Activated CD4-positive, CD25-positive, alpha-beta regulatory T cell (primary cell): ENCODE results near the gene TMEM263.

ENCODE experiments used
- DNase-seq, 4 experiments: peaks; one replicate each; lab custom pipeline; 2025; lab: John Stamatoyannopoulos, UW

Gene TMEM263

DNA sequence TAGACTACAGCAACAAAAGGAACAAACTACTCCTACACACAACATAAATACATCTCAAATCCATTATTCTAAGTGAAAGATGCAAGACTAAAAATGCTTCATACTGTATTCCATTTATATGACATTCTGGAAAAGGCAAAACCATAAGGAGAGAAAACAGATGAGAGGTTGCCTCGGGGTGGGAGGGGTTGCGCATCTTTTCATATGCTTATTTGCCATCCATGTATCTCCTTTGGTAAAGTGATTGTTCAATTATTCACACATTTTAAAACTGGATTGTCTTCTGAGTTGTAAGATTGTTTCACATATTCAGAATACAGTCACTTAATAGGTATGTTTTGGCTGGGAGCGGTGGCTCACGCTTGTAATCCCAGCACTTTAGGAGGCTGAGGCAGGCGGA lies 5.1 kb upstream of the TMEM263 start:
- DNase-seq, result no peak

DNA sequence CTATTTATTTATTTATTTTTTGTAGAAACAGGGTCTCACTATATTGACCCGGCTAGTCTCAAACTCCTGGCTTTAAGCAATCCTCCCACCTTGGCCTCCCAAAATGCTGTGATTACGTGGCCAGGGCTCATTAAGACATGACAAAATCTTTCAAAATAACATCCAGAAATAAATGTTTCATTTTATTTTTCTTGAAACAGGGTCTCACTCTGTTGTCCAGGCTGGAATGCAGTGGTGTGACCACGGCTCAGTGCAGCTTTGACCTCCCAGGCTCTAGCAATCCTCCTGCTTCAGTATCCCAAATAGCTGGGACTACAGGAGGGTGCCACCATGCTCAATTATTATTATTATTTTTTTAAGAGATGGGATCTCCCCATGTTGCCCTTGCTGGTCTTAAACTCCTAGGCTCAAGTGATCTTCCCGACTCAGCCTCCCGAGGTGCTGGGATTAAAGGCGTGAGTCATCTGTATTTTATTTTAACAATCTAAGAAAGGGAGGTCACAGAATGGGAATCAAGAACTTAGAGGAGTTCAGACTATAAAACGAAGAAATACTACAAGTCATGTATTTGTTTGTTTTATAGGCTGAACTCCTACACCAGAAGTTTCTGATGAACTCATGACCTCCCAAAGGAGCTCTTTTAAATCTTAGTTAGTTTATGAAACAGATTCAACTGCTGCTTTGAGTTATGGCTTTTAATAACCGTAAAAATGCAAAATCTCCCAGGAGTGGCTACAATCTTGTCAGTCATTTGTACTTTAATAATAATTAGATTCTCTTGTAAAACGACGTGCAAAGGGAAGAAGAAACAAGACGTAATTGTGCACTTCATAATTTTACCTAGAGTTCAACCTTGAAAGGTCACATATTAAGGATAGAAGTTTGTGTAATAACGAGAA lies 2.1 kb upstream of the TMEM263 start:
- no peak for DNase-seq

DNA sequence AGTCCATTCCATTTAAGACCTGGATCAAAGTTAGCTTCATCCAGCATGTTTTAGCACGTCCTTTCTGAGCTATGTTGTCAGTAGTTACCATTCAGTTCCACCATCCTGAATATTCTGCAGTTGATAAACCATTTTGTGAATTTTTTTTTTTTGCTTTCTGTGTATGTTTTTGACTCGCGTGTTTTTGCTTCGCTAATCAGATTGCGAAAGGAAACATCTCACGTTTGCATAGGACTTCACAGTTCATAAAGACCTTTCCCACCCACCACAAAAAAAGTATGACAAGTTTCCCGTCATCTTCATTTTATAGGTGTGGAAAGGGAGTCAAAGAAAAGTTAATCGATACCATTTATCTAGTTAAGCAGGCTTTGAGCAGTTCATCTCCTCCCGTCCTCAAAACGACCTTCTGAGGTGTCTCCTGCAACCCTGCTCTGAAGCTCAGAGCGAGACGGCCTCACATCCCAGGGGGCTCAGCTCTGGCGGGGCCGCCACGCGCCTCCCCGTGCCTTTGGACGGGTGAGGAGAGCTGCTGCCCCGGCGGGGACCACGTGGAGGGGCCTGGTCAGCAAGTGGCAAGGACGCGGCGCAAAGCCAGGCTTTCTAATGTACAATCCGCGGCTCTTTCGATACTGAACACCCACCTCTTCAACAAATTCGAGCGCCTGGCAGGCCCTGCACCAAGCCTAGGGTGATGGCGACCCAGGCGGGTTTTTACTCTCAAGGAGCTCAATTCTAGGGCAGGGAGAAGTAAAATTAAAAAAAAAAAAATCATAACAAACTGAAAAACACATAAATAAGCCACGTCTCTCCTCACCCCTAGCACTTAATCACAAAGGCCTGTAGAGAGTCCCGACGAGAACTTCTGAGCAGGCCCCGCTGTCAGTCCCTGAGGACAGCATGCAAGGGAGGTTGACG lies 988 bp upstream of the TMEM263 start:
- peak in 2 of 4 experiments; percentile 20 to 44 for DNase-seq

DNA sequence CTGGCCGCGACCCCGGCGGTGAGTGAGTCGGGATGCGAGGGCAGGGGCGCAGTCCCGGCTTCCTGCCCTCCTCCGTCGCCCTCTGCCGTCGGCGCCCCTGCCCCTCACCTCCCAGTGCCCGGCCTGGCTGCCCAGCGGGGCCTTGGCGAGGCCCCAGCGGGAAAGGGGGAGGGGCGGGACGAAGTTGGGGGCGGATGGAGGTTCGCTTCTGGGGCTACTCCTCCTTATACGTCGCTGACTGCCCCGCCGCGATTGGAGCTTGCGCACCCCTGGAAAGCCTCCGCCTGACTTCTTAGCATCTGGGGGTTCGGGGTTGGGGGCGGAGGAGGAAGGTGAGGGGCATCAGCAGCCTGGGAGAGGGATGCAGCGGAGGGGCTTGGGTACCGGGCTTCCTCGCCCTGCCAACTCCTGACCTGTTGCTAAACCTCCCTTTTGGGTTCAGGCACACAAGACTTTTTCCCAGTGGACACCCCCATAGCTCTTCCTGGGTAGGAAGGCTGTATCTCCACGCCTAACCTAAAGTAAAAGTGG lies 406 bp downstream of the TMEM263 start:
- DNase-seq, result peak; percentile 27 to 45 (median 30)

DNA sequence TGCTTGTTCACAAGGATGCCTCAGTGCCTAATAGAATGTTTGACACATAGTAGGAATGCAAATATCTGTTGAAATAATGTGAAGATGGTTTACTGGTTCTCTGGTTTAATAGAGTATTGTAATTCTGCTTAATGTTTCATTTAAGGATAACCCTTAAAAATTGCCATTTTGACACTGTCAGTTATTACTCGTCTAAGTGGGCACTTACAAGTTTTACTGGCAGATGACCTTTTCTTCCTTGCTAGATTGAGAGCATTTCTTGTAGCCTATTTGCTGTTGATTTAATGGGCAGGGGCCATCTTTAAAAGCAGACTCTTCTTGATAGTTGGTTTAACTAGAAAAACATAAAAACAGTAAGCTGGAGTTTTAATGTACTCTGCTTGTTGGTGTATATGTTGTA lies 1.9 kb downstream of the TMEM263 start:
- no peak for DNase-seq

DNA sequence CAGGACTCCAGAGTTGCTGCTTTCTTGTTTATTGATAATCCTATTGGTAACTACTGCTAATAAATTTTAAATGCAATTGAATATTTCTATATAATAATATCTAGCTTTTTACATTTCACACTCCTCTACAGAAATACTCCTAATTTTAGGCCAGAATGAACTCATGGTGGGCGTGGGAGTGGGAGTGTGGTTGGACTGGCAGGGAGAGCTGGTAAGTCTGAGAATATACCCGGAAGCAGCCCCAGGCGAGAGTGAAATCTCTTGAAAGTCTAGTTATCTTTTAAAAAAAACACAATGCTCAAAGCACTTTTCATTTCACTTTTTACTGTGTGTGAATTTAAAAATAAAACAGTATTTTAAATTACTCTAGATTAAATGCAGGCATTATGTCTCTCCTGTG lies 4.7 kb downstream of the TMEM263 start:
- no peak for DNase-seq

DNA sequence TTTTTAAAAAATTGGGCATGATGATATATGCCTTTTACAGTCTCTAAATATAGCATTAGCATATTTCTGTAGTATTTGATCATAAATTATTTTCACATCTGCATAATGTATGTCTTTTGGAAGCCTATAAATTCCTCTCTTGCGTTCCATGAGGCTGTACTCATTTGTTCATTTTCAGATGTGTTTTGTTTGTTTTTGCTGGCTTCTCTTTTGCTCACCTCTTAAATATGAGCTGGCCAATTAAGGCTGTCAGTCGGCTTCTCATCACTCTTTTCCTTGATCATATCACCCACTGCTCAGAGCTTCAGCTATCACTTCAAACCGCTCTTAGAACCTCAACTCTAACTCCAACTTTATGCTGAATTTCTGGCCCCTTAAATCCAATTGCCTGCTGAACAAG lies 6.6 kb downstream of the TMEM263 start:
- no peak for DNase-seq

DNA sequence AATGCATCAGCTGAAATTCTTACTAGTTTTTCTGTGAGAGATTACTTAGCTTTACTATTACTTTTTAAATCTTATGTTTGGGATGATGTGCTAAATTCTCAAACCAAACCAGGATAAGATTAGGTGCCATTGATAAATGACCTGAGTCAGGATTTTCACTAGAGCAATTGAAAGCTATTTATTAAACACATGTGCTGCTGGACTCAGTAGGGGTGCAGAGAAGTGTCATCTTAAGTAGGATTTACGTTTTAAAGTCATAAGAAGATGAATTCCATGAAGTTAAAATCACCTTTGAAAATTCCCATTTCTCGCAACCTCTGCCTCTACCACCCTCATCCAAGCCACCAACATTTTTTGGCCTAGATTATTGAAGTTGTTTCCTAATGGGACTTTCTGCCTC lies 8.8 kb downstream of the TMEM263 start:
- no peak for DNase-seq

DNA sequence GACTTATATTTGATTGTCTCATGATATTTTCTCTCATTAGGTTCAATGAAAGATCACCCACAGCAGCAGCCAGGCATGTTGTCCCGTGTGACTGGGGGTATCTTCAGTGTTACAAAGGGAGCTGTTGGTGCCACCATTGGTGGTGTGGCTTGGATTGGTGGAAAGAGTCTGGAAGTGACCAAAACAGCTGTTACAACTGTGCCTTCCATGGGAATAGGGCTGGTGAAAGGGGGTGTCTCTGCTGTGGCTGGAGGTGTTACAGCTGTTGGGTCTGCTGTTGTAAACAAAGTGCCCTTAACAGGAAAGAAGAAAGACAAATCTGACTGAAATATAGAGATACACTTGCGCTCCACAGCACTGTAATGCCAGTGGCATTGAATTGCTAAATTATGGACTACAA lies 15.4 kb downstream of the TMEM263 start:
- DNase-seq, result no peak

DNA sequence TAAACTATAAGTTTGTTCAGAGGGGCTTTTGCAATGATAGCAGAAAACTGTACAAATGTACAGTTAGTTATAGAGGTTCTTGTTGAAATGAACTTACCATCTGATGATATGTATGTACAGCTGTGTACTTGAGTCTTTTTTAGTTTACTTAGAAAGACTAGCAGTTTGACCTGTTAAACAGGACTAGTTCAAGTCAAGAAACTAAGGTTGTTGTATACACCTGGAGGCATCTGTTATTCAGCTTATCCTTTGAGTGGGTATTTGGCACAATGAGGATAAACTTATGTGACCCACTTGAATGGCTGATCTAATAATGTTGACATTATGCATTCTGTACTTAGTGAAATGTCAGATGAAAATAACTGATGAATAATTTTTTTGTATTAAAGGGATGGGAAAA lies 17.8 kb downstream of the TMEM263 start:
- no peak for DNase-seq

DNA sequence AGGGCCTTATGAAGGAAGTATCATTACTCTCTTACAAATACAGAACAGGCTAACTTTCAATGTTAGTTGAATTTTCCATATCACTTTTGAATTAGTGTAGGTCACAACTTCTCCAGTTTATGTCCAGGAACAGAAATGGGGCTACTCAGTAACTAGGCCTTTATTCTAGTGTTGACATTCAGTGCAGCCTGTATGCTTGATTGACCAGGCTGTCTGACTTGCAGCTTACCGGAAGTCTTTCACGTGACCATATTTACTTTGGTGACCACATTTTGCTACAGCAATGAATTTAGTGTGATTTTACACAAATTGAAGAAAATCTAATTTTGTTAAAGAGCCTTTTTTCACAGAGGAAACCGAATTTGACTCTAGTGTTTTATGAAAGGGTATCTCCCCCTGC lies 18.8 kb downstream of the TMEM263 start:
- no peak for DNase-seq

DNA sequence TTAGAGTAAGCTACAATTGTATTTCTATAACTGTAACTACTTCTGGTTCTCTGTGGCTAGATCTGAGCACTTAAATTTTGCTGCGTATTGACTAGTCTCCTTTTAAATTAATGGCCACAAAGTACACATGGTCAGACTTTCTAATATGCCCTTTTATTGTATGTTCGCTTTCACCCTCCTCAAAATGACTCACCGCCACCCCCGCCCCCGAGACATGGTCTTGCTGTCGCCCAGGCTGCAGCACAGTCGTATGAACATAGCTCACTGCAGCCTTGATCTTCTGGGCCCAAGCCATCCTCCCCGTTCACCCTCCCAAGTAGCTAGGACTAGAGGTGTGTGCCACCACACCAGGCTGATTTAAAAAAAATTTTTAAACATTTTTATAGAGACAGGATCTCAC lies 19.4 kb downstream of the TMEM263 start:
- no peak for DNase-seq

DNA sequence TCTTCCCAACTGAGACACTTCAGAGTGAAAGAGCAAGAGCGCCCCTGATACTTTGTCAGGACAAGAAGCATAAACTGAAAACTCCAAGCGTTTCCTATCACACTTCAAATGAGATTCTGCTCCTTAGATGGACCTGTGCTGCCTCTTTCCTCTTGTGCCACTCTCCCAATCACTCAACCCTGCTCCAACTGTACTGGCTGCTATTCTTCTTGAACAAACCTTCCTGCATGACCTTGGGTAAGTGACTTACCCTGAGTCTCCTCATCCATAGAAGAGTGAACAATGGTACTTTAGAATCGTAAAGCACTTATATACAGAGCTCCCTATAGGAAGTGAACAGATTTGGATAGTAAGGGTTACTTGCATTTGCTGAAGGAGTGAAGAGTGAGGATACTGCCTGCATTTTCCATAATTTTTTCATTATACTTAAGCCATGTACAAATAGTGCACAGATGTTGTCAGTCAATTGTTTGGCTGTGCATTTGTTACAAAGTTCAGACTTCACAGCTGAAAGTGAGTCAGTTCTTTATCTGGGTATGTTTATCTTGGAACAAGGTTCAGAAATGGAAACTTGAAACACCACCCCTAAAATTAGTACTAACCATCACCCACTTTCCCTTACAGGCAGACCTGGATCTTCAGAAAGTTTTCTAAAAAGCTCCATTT lies 20.4 kb downstream of the TMEM263 start:
- DNase-seq, result no peak

DNA sequence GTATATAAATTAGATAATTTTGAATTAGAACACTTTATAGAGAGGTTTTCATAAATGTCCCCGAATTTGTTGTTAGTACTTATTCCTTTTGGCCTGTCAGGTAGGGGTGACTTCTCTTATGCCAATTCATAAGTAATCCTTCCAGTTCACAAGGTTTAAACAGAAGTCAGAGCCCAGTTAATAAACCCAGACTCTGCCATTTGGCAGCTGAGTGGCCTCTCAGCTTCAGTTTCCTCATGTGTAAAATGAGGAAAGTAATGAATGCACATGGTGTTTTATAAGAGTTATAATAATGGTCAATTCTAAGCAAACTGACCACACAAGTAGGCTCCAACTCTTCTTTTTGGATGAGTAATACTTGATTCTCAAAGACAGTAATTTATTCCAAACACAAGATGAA lies 21.0 kb downstream of the TMEM263 start:
- no peak for DNase-seq

DNA sequence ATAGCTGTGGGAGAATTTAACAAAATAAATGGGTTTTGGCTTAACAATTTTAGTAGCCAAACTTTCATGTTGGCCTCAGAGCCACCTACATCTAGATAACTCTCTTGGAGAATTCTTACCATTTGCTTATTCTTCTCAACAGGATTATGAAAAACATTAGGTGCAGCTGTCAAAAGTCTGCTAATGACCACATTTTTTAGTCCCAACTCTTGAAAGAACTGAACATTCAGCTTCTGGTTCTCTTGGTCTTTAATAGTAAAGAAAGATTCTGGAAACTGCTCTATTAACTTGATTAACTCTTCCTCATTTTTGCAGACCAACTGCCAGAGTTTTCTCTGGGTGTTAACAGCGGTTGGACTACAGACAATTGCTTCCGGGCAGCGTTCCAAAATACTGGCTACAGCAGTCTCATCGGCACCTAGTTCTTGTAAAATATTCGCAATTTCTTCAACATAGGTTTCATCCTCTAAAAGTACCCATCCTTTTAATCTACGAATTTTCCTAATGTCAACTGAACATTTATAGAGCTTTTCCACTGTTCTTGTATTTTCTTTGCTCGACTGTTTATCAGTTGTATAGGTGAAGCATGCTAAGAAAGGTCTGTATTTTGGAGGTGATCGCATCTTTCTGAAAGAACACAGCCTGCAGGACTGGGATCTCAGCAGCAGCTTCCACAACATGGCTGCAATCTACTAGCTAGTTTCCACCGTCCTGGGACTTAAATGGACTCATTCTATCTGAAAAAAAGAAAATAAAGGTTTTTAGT lies 22.5 kb downstream of the TMEM263 start:
- DNase-seq, result no peak

DNA sequence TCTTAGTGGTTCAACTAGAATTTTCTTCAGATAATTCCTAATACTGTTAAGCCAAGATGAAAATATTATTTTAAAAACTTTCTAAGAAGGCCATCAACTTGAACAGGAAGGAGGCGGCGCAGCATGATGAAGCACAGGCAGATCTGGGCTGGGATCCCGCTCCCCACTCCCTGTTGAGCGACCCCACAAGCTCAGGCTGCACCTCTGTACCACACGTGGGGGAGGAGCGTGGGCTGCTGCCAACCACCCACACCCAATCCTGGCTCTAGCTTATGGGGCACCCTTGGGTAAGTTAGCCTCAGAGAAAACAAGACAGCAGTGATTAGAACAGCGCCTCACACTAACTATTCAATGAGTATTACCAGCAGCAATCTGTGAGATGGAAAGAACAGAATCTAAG lies 25.2 kb downstream of the TMEM263 start:
- DNase-seq, result no peak

DNA sequence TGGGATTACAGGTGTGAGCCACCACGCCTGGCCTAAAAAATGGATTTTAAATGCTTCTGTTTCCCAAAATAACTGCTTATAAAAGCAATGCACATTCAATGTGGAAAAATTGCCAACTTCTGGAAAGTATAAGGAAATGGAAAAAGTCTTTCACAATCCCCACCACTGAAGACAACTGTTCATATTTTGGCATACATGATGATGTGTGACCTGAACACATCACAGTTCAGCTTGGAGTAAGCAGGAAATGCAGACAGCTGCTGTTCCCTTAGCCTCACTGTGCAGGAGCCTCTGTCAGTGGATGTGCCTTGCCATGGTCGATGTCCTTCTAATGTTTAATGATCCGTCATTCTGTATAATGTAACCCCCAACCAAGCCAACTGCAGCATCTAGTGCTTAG lies 26.1 kb downstream of the TMEM263 start:
- DNase-seq, result no peak

DNA sequence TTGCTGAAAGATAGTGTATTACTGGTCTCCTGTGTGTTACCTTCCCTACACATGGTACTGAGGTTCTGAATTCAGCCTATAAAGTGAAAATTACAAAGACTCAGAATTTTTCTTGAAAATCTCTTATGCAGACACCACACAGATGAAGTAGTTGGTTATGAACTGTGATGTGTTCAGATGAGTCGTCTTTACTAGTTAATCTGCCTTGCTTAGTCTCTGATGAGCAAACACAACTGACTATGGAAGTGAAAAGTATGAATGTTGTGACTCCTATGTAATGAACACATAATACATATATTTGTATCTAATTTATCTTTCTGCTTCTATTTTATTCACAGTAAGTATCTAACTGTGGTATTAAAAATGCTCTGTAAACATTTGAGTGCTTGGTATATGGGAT lies 26.5 kb downstream of the TMEM263 start:
- no peak for DNase-seq

DNA sequence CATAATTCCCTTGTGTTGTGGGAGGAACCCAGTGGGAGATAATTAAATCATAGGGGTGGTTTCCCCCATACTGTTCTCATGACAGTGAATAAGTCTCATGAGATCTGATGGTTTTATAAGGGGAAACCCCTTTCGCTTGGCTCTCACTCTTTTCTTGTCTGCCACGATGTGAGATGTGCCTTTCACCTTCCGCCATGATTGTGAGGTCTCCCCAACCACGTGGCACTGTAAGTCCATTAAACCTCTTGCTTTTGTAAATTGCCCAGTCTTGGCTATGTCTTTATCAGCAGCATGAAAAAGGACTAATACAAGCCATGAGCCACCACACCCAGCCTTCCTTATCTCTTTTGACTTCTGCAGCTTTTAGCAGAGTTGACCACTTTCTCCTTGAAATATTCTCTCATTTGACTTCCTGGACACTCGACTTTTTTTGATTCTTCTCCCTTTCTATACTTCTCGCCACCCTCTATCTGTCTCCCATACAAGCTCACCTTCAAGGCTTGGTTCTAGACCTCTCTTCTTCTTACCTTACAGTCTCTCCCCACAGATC lies 29.0 kb downstream of the TMEM263 start:
- DNase-seq, result no peak

DNA sequence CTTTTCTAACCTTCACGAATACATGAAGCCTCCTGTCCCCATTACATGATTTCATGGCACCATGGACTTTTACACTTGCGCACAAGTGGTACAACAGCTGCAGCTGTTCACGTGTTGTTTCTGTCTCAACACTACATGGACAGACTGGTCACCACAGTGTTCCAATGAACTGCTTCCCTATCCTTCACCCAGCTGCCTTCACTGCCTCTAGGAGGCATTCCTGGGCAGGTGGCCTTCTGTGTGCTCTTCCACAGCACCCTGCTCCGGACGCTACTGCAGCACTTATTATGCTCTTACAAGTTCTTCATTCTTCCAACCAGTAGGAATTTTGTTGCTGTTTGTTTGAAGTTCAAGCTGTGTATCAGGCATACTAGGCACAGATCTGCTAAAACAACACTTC lies 29.8 kb downstream of the TMEM263 start:
- no peak for DNase-seq

DNA sequence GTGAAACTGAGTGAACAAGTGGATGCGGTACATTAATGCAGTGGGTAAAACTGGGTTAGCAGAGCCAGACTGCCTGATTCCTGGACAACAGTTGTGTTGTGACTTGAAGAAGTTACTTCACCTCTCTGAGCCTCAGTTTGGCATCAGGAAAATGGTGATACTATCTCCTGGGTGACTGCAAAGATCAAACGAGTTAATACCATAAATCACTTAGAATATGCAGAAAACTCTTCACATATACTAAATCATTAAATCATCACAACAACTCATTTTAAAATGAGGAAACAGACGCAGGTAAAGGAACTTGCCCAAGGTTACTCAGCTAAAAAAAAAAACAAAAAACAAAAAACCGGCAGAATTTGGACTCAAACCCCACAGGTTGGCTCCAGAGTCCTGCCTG lies 30.4 kb downstream of the TMEM263 start:
- no peak for DNase-seq
